Measurements from ENCODE around the gene PTPRG. TPM values are rescaled to one million over a fixed set of nuclear protein-coding genes. Genes with fewer than 3 reads are reported as not detected.

Gene PTPRG
- total RNA-seq, 1 donor from 2014 or later = 39.6 TPM

GRCh38 chr3:62295571-62295970 is 734.2 kb downstream of the PTPRG start:
- Mint-ChIP-seq H3K36me3 (ENCODE audit: low read depth, unreplicated experiment) (peaks cover 4% of the 10 kb centered on the region), H3K4me1 (ENCODE audit: low read depth, unreplicated experiment) (no peaks in the 10 kb centered on the region), H3K9me3 (ENCODE audit: unreplicated experiment) (peaks cover 3% of the 10 kb centered on the region), H3K27ac (ENCODE audit: unreplicated experiment) (no peak overlapping the region), H3K4me3 (ENCODE audit: unreplicated experiment) (no peak overlapping the region), H3K27me3 (ENCODE audit: low read depth, unreplicated experiment) (no peaks in the 10 kb centered on the region)
- Histone ChIP-seq H3K27me3 (ENCODE audit: insufficient read depth, low read length) (no peaks in the 10 kb centered on the region), H3K9ac (ENCODE audit: low read length) (no peak overlapping the region), H4K20me1 (ENCODE audit: insufficient read depth, low read length) (no peaks in the 10 kb centered on the region), H3K79me2 (ENCODE audit: insufficient read depth, low read length) (no peaks in the 10 kb centered on the region), H3K4me1 (ENCODE audit: insufficient read depth, low read length) (no peaks in the 10 kb centered on the region), H3K9me3 (ENCODE audit: insufficient read depth, low read depth, low read length) (no peaks in the 10 kb centered on the region), H3K27ac (ENCODE audit: low read depth, low read length) (no peak overlapping the region), H3K4me2 (ENCODE audit: low read length) (no peak overlapping the region), H3K4me3 (ENCODE audit: insufficient read depth, low read depth, low read length) (no peak overlapping the region), H3K36me3 (ENCODE audit: insufficient read depth, low read length) (no peaks in the 10 kb centered on the region), H2AFZ (ENCODE audit: low read depth, low read length) (no peak overlapping the region)
- DNase-seq (ENCODE audit: low read depth) (no peak), FAIRE-seq (no peak)
- TF ChIP-seq, protein P1, sequence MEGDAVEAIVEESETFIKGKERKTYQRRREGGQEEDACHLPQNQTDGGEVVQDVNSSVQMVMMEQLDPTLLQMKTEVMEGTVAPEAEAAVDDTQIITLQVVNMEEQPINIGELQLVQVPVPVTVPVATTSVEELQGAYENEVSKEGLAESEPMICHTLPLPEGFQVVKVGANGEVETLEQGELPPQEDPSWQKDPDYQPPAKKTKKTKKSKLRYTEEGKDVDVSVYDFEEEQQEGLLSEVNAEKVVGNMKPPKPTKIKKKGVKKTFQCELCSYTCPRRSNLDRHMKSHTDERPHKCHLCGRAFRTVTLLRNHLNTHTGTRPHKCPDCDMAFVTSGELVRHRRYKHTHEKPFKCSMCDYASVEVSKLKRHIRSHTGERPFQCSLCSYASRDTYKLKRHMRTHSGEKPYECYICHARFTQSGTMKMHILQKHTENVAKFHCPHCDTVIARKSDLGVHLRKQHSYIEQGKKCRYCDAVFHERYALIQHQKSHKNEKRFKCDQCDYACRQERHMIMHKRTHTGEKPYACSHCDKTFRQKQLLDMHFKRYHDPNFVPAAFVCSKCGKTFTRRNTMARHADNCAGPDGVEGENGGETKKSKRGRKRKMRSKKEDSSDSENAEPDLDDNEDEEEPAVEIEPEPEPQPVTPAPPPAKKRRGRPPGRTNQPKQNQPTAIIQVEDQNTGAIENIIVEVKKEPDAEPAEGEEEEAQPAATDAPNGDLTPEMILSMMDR (IDR thresholded peaks at IDR 0.05; ENCODE audit: insufficient read depth, low read depth, low read length) = no peak
- no peak for TF ChIP-seq EZH2 (IDR thresholded peaks at IDR 0.05; ENCODE audit: insufficient read depth, low read length)

GRCh38 chr3:62300617-62301016 is 739.2 kb downstream of the PTPRG start:
- no peaks in the 10 kb centered on the region for H3K27me3 ChIP-seq (ENCODE audit: insufficient read depth, low read length)
- H3K36me3 Mint-ChIP-seq (ENCODE audit: low read depth, unreplicated experiment) = peaks cover 6% of the 10 kb centered on the region
- no peaks in the 10 kb centered on the region for H3K4me1 Mint-ChIP-seq (ENCODE audit: low read depth, unreplicated experiment)
- no peak overlapping the region for H3K9ac ChIP-seq (ENCODE audit: low read length)
- DNase-seq (ENCODE audit: low read depth) (no peak), FAIRE-seq (no peak)
- H3K9me3 Mint-ChIP-seq (ENCODE audit: unreplicated experiment) = peaks cover 18% of the 10 kb centered on the region
- no peak overlapping the region for H3K4me3 Mint-ChIP-seq (ENCODE audit: unreplicated experiment)
- no peak overlapping the region for H2AFZ ChIP-seq (ENCODE audit: low read depth, low read length)
- no peak overlapping the region for H3K4me2 ChIP-seq (ENCODE audit: low read length)
- H3K27ac ChIP-seq (ENCODE audit: low read depth, low read length) = no peak overlapping the region
- H3K9me3 ChIP-seq (ENCODE audit: insufficient read depth, low read depth, low read length) = no peaks in the 10 kb centered on the region
- no peak overlapping the region for H3K27ac Mint-ChIP-seq (ENCODE audit: unreplicated experiment)
- no peak overlapping the region for H3K4me3 ChIP-seq (ENCODE audit: insufficient read depth, low read depth, low read length)
- no peaks in the 10 kb centered on the region for H3K79me2 ChIP-seq (ENCODE audit: insufficient read depth, low read length)
- H4K20me1 ChIP-seq (ENCODE audit: insufficient read depth, low read length) = no peaks in the 10 kb centered on the region
- no peaks in the 10 kb centered on the region for H3K4me1 ChIP-seq (ENCODE audit: insufficient read depth, low read length)
- H3K36me3 ChIP-seq (ENCODE audit: insufficient read depth, low read length) = no peaks in the 10 kb centered on the region
- H3K27me3 Mint-ChIP-seq (ENCODE audit: low read depth, unreplicated experiment) = no peaks in the 10 kb centered on the region
- TF ChIP-seq, protein P1 (IDR thresholded peaks at IDR 0.05; ENCODE audit: insufficient read depth, low read depth, low read length) = no peak
- TF ChIP-seq EZH2 (IDR thresholded peaks at IDR 0.05; ENCODE audit: insufficient read depth, low read length) = no peak

DNA sequence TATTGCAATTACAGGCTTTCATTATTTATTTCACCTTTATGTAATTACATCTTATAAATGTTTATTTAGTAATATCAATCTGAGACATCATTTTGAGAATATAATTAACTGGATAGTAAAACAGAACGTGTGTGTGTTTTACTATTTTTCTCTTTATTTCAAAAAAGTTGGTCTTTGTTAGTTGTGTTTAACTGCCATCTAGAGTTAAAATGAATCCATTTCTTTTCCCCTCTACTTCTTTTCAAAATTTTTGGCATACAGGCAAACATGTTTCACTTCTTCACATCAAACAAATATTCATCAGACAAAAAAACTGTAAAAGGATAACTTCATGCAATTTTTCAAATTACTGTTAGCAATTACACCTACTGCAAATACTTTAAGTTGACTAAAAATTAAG is 750.8 kb downstream of the PTPRG start:
- FAIRE-seq = no peak
- no peak overlapping the region for H2AFZ ChIP-seq (ENCODE audit: low read depth, low read length)
- H3K4me1 ChIP-seq (ENCODE audit: insufficient read depth, low read length) = no peaks in the 10 kb centered on the region

More for the DNA sequence above, 750.8 kb downstream of the PTPRG start:
- no peaks in the 10 kb centered on the region for H3K9me3 Mint-ChIP-seq (ENCODE audit: unreplicated experiment)
- H3K27ac Mint-ChIP-seq (ENCODE audit: unreplicated experiment) = no peak overlapping the region
- no peak for DNase-seq (ENCODE audit: low read depth)
- no peaks in the 10 kb centered on the region for H3K27me3 ChIP-seq (ENCODE audit: insufficient read depth, low read length)
- no peaks in the 10 kb centered on the region for H3K79me2 ChIP-seq (ENCODE audit: insufficient read depth, low read length)
- no peak overlapping the region for H3K4me2 ChIP-seq (ENCODE audit: low read length)
- no peak overlapping the region for H3K27ac ChIP-seq (ENCODE audit: low read depth, low read length)
- no peak overlapping the region for H3K9ac ChIP-seq (ENCODE audit: low read length)
- H3K4me3 Mint-ChIP-seq (ENCODE audit: unreplicated experiment) = no peak overlapping the region
- H4K20me1 ChIP-seq (ENCODE audit: insufficient read depth, low read length) = no peaks in the 10 kb centered on the region
- TF ChIP-seq, protein P1 (IDR thresholded peaks at IDR 0.05; ENCODE audit: insufficient read depth, low read depth, low read length) = no peak
- TF ChIP-seq EZH2 (IDR thresholded peaks at IDR 0.05; ENCODE audit: insufficient read depth, low read length) = no peak
- H3K36me3 Mint-ChIP-seq (ENCODE audit: low read depth, unreplicated experiment) = no peaks in the 10 kb centered on the region
- H3K4me1 Mint-ChIP-seq (ENCODE audit: low read depth, unreplicated experiment) = no peaks in the 10 kb centered on the region
- H3K9me3 ChIP-seq (ENCODE audit: insufficient read depth, low read depth, low read length) = no peaks in the 10 kb centered on the region
- no peaks in the 10 kb centered on the region for H3K27me3 Mint-ChIP-seq (ENCODE audit: low read depth, unreplicated experiment)
- no peaks in the 10 kb centered on the region for H3K36me3 ChIP-seq (ENCODE audit: insufficient read depth, low read length)
- no peak overlapping the region for H3K4me3 ChIP-seq (ENCODE audit: insufficient read depth, low read depth, low read length)
